Smooth muscle cell (in vitro differentiated cells): ENCODE data around the gene ELOF1. TPM values are rescaled to one million over a fixed set of nuclear protein-coding genes. Genes with fewer than 3 reads are reported as not detected.

Experiments used
- DNase-seq: peaks from one replicate; lab custom pipeline; 2025; ENCODE audit not compliant: unreplicated experiment; lab: John Stamatoyannopoulos, UW
- H2AFZ ChIP-seq: fragments of 200-600 bp; sonication (generic); 2 replicates; pipeline ENCODE4 v1.6.0; 2016; ENCODE audit warnings: antibody characterized with exemption, low read depth, mild to moderate bottlenecking
- H3F3A ChIP-seq: fragments of 200-600 bp; sonication (generic); 2 replicates; pipeline ENCODE4 v1.6.0; 2017; ENCODE audit warnings: antibody characterized with exemption, low read depth
- H3K27ac ChIP-seq: fragments of 200-600 bp; sonication (generic); 2 replicates; pipeline ENCODE4 v1.5.1; 2016; ENCODE audit warnings: low read depth, mild to moderate bottlenecking
- H3K27me3 ChIP-seq: fragments of 200-600 bp; sonication (generic); 2 replicates; pipeline ENCODE4 v1.6.1; 2016; ENCODE audit warnings: low read depth, mild to moderate bottlenecking
- H3K36me3 ChIP-seq: fragments of 200-600 bp; sonication (generic); 2 replicates; pipeline ENCODE4 v1.5.1; 2016; ENCODE audit warnings: low read depth
- H3K4me1 ChIP-seq: fragments of 200-600 bp; sonication (generic); 2 replicates; pipeline ENCODE4 v1.5.1; 2016; ENCODE audit warnings: low read depth
- H3K4me2 ChIP-seq: fragments of 200-600 bp; sonication (generic); 2 replicates; pipeline ENCODE4 v1.6.0; 2016; ENCODE audit warnings: mild to moderate bottlenecking
- H3K4me3 ChIP-seq: fragments of 200-600 bp; sonication (generic); 2 replicates; pipeline ENCODE4 v1.5.1; 2016; ENCODE audit warnings: mild to moderate bottlenecking
- H3K79me2 ChIP-seq: fragments of 200-600 bp; sonication (generic); 2 replicates; pipeline ENCODE4 v1.6.0; 2016; ENCODE audit warnings: low read depth, mild to moderate bottlenecking
- H3K9ac ChIP-seq: fragments of 200-600 bp; sonication (generic); 2 replicates; pipeline ENCODE4 v1.6.0; 2016; ENCODE audit warnings: low read depth
- H3K9me3 ChIP-seq: fragments of 200-600 bp; sonication (generic); replicated peaks from 2 replicates; pipeline ENCODE4 v1.5.1; 2016; ENCODE audit warnings: low read depth
- H4K20me1 ChIP-seq: fragments of 200-600 bp; sonication (generic); 2 replicates; pipeline ENCODE4 v1.6.0; 2016; ENCODE audit warnings: low read depth
- WGBS: methylation state at CpG from one replicate; pipeline ENCODE4 v1.1.7; 2016; ENCODE audit warnings: low lambda C conversion rate; 5-methylcytosine and 5-hydroxymethylcytosine counted together
- polyA plus RNA-seq: library from polyadenylated mRNA; unstranded; fragments of >200 nt; fragmentation: Nextera tagmentation; extraction: Ambion mirVana; gene quantifications from 2 replicates; pipeline ENCODE4 v1.2.1, GENCODE V29; 2016
- total RNA-seq: library from RNA; depleted of rRNA; stranded (reverse); fragments of >200 nt; gene quantifications from 2 replicates; pipeline ENCODE4 v1.2.3, GENCODE V29; 2014
- TF ChIP-seq, protein P1 (sequence below): fragments of 200-600 bp; sonication (generic); IDR thresholded peaks from 2 replicates; pipeline ENCODE4 v1.5.1; 2017; ENCODE audit warnings: borderline replicate concordance, mild to moderate bottlenecking, antibody characterized with exemption; ENCODE audit not compliant: insufficient read depth, poor library complexity, severe bottlenecking

Gene ELOF1
- total and polyA plus RNA-seq, 2 experiments from 2014 or later, result 18.6 to 71.4 TPM

DNA sequence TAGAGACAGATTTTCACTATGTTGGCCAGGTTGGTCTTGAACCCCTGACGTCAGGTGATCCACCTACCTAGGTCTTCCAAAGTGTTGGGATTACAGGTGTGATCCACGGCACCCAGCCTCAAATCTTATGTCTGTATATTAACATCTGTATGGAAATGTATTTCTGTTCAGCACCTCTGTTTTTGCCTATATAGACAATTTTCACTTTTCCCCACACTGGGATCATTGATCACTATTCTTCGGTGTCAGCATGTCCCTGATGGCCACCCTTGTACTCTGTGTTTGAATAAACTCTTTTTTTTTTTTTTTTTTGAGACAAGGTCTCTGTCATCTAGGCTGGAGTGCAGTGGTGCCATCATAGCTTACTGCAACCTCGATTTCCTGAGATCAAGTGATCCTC is 35.1 kb upstream of the ELOF1 start:
- peaks cover 13% of the 10 kb centered on the region for H4K20me1 ChIP-seq
- peaks cover 18% of the 10 kb centered on the region for H3K79me2 ChIP-seq
- no peaks in the 10 kb centered on the region for H3K36me3 ChIP-seq
- DNase-seq, result no peak
- no peak overlapping the region for H3K4me3 ChIP-seq
- H3K4me2 ChIP-seq, result no peak overlapping the region
- H3F3A ChIP-seq, result no peaks in the 10 kb centered on the region
- no peak overlapping the region for H2AFZ ChIP-seq
- TF ChIP-seq, protein P1, sequence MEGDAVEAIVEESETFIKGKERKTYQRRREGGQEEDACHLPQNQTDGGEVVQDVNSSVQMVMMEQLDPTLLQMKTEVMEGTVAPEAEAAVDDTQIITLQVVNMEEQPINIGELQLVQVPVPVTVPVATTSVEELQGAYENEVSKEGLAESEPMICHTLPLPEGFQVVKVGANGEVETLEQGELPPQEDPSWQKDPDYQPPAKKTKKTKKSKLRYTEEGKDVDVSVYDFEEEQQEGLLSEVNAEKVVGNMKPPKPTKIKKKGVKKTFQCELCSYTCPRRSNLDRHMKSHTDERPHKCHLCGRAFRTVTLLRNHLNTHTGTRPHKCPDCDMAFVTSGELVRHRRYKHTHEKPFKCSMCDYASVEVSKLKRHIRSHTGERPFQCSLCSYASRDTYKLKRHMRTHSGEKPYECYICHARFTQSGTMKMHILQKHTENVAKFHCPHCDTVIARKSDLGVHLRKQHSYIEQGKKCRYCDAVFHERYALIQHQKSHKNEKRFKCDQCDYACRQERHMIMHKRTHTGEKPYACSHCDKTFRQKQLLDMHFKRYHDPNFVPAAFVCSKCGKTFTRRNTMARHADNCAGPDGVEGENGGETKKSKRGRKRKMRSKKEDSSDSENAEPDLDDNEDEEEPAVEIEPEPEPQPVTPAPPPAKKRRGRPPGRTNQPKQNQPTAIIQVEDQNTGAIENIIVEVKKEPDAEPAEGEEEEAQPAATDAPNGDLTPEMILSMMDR, result no peak
- peaks cover 10% of the 10 kb centered on the region for H3K4me1 ChIP-seq
- H3K27me3 ChIP-seq, result no peaks in the 10 kb centered on the region
- H3K9me3 ChIP-seq, result no peaks in the 10 kb centered on the region
- no peak overlapping the region for H3K27ac ChIP-seq
- H3K9ac ChIP-seq, result no peak overlapping the region
- 88% methylated on average over 4 of the region's 4 CpGs for WGBS

DNA sequence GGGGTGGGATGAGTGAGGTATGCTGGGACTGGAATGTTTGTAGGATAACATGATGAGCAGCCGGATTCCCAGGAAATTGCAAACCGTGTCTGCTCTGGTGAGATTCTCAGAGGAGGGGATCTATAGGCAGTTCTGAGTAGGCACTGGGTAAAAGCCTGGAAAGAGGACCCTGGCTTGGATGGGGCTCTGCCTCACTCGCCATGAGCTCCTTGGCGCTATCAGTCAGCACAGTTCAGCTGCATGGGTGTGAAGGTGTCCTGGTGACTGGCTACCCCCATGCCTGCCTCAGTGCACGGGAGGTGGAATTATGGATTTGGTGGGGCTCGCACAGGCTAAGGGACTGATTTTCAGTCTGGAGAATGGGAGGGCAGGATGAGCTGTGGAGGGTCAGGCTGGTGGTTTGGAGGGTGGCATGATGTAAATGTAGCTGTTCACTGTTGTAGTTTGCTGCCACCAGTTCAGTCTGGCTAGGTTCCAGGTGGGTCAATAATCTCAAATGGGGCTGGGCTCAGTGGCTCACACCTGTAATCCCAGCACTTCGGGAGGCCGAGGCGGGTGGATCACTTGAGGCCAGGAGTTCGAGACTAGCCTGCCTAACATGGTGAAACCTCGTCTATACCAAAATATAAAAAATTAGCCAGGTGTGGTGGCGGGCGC is 29.1 kb upstream of the ELOF1 start:
- H3F3A ChIP-seq, result no peaks in the 10 kb centered on the region
- no peak overlapping the region for H3K4me3 ChIP-seq
- no peaks in the 10 kb centered on the region for H3K27me3 ChIP-seq
- H3K9ac ChIP-seq, result no peak overlapping the region
- H3K36me3 ChIP-seq, result no peaks in the 10 kb centered on the region
- TF ChIP-seq, protein P1, result no peak
- no peaks in the 10 kb centered on the region for H3K79me2 ChIP-seq
- no peak overlapping the region for H3K4me2 ChIP-seq
- no peaks in the 10 kb centered on the region for H3K9me3 ChIP-seq
- DNase-seq, result no peak
- H4K20me1 ChIP-seq, result no peaks in the 10 kb centered on the region
- peak overlapping the region; percentile 7 for H2AFZ ChIP-seq
- H3K4me1 ChIP-seq, result no peaks in the 10 kb centered on the region
- no peak overlapping the region for H3K27ac ChIP-seq
- WGBS, result 79% methylated on average over 13 of the region's 13 CpGs

GRCh38 chr19:11587302-11587974 is 28.4 kb upstream of the ELOF1 start:
- H3K4me2 ChIP-seq, result no peak overlapping the region
- no peaks in the 10 kb centered on the region for H3K4me1 ChIP-seq
- H3K4me3 ChIP-seq, result no peak overlapping the region
- no peaks in the 10 kb centered on the region for H3F3A ChIP-seq
- WGBS, result 20% methylated on average over 5 of the region's 7 CpGs
- no peaks in the 10 kb centered on the region for H3K36me3 ChIP-seq
- peak overlapping the region; percentile 7 for H2AFZ ChIP-seq
- TF ChIP-seq, protein P1, result peak; percentile 89
- H3K9me3 ChIP-seq, result no peaks in the 10 kb centered on the region
- H3K9ac ChIP-seq, result no peak overlapping the region
- DNase-seq, result peak; percentile 32
- no peaks in the 10 kb centered on the region for H4K20me1 ChIP-seq
- H3K79me2 ChIP-seq, result no peaks in the 10 kb centered on the region
- no peaks in the 10 kb centered on the region for H3K27me3 ChIP-seq
- no peak overlapping the region for H3K27ac ChIP-seq
